ENCODE data around the gene CCDC178. TPM values are rescaled to one million over a fixed set of nuclear protein-coding genes. Genes with fewer than 3 reads are reported as not detected.

The CCDC178 gene
- polyA plus RNA-seq, 6 donors from 2014 or later = not detected

- H3K27me3 Mint-ChIP-seq = peaks cover 4 to 10% (median 7%) of the 10 kb centered on the region in 3 donors
- no peak overlapping the region for H3K27ac Mint-ChIP-seq
- ATAC-seq (ENCODE audit: low read depth in 2 of 2) (no peak), DNase-seq (no peak)
- peaks cover 0 to 3% (median 2%) of the 10 kb centered on the region in 7 donors for H3K9me3 Mint-ChIP-seq
- no peak overlapping the region for H3K4me3 Mint-ChIP-seq
- no peaks in the 10 kb centered on the region for H3K4me1 Mint-ChIP-seq
- H3K36me3 Mint-ChIP-seq = no peaks in the 10 kb centered on the region
These were observed 324.6 kb downstream of the CCDC178 start for GRCh38 chr18:33115917-33116316.

GRCh38 chr18:33115476-33115875 is 325.0 kb downstream of the CCDC178 start:
- Mint-ChIP-seq H3K36me3 (no peaks in the 10 kb centered on the region), H3K27ac (no peak overlapping the region), H3K9me3 (peaks cover 0 to 3% (median 2%) of the 10 kb centered on the region in 7 donors), H3K27me3 (peaks cover 4 to 10% (median 7%) of the 10 kb centered on the region in 3 donors), H3K4me3 (no peak overlapping the region), H3K4me1 (no peaks in the 10 kb centered on the region)
- ATAC-seq (ENCODE audit: low read depth in 2 of 2) (no peak), DNase-seq (no peak)

- Mint-ChIP-seq H3K4me1 (no peaks in the 10 kb centered on the region), H3K36me3 (no peaks in the 10 kb centered on the region), H3K27me3 (peaks cover 4 to 10% (median 7%) of the 10 kb centered on the region in 3 donors), H3K9me3 (peaks cover 0 to 3% (median 2%) of the 10 kb centered on the region in 7 donors), H3K27ac (no peak overlapping the region), H3K4me3 (no peak overlapping the region)
- ATAC-seq (ENCODE audit: low read depth in 2 of 2) (no peak), DNase-seq (no peak)
These were observed 325.8 kb downstream of the CCDC178 start for GRCh38 chr18:33114749-33115148.

DNA sequence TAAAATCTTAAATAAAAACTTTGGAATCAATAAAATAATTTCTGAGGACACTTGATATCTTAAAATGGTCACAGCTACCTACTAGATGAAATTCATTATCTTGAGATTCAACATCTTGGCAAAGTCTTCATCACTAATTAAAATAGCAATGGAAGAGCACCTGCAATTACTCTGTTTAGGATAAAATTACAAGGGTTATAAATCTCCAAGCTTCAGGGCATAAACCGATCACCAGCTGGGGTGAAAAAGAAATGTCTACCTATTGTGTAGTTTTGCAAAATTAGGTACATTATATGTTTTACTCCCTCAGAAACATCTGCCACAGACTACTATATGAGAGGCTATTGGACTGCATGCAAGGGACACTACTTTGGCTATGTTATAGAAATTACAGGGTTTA is 327.1 kb downstream of the CCDC178 start:
- Mint-ChIP-seq H3K9me3 (peaks cover 0 to 3% (median 2%) of the 10 kb centered on the region in 7 donors), H3K27me3 (peaks cover 4 to 18% (median 7%) of the 10 kb centered on the region in 3 donors), H3K36me3 (no peaks in the 10 kb centered on the region), H3K4me3 (no peak overlapping the region), H3K27ac (no peak overlapping the region), H3K4me1 (no peaks in the 10 kb centered on the region)
- no peak for ATAC-seq (ENCODE audit: low read depth in 2 of 2)
- no peak for DNase-seq

- no peak overlapping the region for H3K4me3 Mint-ChIP-seq
These were observed 333.0 kb downstream of the CCDC178 start for GRCh38 chr18:33107511-33107910.

GRCh38 chr18:33101316-33101715 is 339.2 kb downstream of the CCDC178 start:
- no peaks in the 10 kb centered on the region for H3K4me1 Mint-ChIP-seq
- H3K9me3 Mint-ChIP-seq = no peaks in the 10 kb centered on the region
- H3K27ac Mint-ChIP-seq = no peak overlapping the region
- no peaks in the 10 kb centered on the region for H3K36me3 Mint-ChIP-seq
- H3K27me3 Mint-ChIP-seq = peaks cover 0 to 6% (median 2%) of the 10 kb centered on the region in 3 donors
- DNase-seq (no peak), ATAC-seq (ENCODE audit: low read depth in 2 of 2) (no peak)
- H3K4me3 Mint-ChIP-seq = no peak overlapping the region

More at GRCh38 chr18:33107511-33107910, 333.0 kb downstream of the CCDC178 start:
- no peaks in the 10 kb centered on the region for H3K36me3 Mint-ChIP-seq
- H3K9me3 Mint-ChIP-seq = no peaks in the 10 kb centered on the region
- DNase-seq (no peak), ATAC-seq (ENCODE audit: low read depth in 2 of 2) (no peak)
- H3K27me3 Mint-ChIP-seq = peaks cover 0 to 8% (median 6%) of the 10 kb centered on the region in 3 donors
- no peaks in the 10 kb centered on the region for H3K4me1 Mint-ChIP-seq
- no peak overlapping the region for H3K27ac Mint-ChIP-seq

GRCh38 chr18:33099626-33100025 is 340.9 kb downstream of the CCDC178 start:
- Mint-ChIP-seq H3K4me1 (no peaks in the 10 kb centered on the region), H3K9me3 (no peaks in the 10 kb centered on the region), H3K36me3 (no peaks in the 10 kb centered on the region)

DNA sequence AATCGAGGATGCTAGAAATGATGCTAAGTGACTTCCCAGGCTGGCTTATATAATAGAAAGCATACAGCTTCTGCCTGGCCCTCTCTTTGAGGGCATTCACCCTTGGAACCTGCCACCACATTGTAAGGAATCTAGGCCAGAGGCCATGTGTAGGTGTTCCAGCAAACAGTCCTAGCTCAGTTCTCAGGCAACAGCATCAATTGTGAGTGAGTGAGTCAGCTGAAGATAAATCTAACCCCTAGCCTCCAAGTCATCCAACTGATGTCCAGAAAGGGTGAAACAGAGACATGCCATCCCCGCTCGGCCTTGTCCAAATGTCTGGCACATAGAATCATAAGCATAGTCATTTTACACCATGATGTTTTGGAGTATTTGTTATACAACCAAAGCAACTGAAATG is 343.4 kb downstream of the CCDC178 start:
- Mint-ChIP-seq H3K27me3 (peaks cover 0 to 6% (median 0%) of the 10 kb centered on the region in 3 donors), H3K4me1 (no peaks in the 10 kb centered on the region), H3K4me3 (no peak overlapping the region), H3K36me3 (no peaks in the 10 kb centered on the region), H3K27ac (no peak overlapping the region), H3K9me3 (no peaks in the 10 kb centered on the region)
- ATAC-seq (ENCODE audit: low read depth in 2 of 2) (no peak), DNase-seq (no peak)

More at GRCh38 chr18:33099626-33100025, 340.9 kb downstream of the CCDC178 start:
- DNase-seq = no peak
- Mint-ChIP-seq H3K27ac (no peak overlapping the region), H3K4me3 (no peak overlapping the region), H3K27me3 (peaks cover 0 to 6% (median 3%) of the 10 kb centered on the region in 3 donors)
- ATAC-seq (ENCODE audit: low read depth in 2 of 2) = no peak

GRCh38 chr18:33090461-33090860 is 350.1 kb downstream of the CCDC178 start:
- no peak overlapping the region for H3K4me3 Mint-ChIP-seq
- no peak for ATAC-seq (ENCODE audit: low read depth in 2 of 2)

DNA sequence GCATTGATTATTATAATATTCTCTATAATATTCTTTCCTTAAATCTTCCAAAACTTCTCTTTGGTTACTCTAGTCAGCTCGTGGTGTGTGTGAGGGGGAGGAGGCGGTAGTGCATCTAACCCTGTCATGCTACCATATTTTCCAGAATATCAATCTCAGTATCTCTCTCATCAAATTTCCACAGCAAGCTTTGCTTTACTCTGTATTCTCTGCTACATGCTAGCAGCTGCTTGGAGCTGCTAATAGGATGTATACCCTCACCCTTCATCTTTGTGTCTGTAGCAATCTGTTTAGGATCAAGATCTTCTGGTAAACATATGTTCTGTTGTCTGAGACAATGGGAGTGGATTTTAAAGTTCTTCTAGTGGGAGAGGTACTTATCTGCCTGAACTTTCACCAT is 363.9 kb downstream of the CCDC178 start:
- no peaks in the 10 kb centered on the region for H3K4me1 Mint-ChIP-seq
- H3K27me3 Mint-ChIP-seq = peaks cover 0 to 11% (median 3%) of the 10 kb centered on the region in 3 donors
- no peak overlapping the region for H3K27ac Mint-ChIP-seq
- peaks cover 0 to 3% (median 0%) of the 10 kb centered on the region in 7 donors for H3K9me3 Mint-ChIP-seq
- no peak overlapping the region for H3K4me3 Mint-ChIP-seq
- no peaks in the 10 kb centered on the region for H3K36me3 Mint-ChIP-seq
- DNase-seq (no peak), ATAC-seq (ENCODE audit: low read depth in 2 of 2) (no peak)

More at GRCh38 chr18:33090461-33090860, 350.1 kb downstream of the CCDC178 start:
- Mint-ChIP-seq H3K27ac (no peak overlapping the region), H3K27me3 (no peaks in the 10 kb centered on the region), H3K4me1 (no peaks in the 10 kb centered on the region), H3K36me3 (no peaks in the 10 kb centered on the region), H3K9me3 (no peaks in the 10 kb centered on the region)
- no peak for DNase-seq

- no peaks in the 10 kb centered on the region for H3K4me1 Mint-ChIP-seq
- peaks cover 0 to 7% (median 0%) of the 10 kb centered on the region in 7 donors for H3K9me3 Mint-ChIP-seq
- no peaks in the 10 kb centered on the region for H3K36me3 Mint-ChIP-seq
- H3K27ac Mint-ChIP-seq = no peak overlapping the region
- H3K27me3 Mint-ChIP-seq = peaks cover 8 to 11% (median 10%) of the 10 kb centered on the region in 3 donors
- DNase-seq (no peak), ATAC-seq (ENCODE audit: low read depth in 2 of 2) (no peak)
- no peak overlapping the region for H3K4me3 Mint-ChIP-seq
These were observed 366.4 kb downstream of the CCDC178 start for GRCh38 chr18:33074125-33074524.

DNA sequence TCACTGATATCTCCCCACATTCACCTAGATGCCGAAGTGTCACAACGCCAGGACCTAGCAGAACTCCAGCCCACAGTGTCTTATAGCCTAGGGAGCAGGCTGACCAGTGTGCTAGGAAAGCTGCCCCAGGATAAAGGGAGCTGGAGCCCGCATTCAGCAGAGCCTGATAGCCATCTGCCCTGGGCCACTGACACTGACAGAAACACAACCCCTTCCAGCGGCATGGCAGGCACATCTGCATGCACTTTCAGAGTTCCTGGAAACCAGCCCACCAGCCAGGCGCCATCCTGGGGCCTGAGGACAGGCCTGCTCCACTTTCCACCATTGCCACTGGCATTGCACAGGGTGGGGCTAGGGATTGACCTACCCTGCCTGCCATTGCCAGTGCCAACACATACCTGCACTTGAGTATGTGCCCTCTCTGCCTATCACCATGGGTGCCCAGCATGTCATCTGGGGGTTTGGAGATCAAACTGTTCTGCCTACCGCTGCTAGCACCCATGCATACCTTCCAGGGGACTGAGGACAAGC is 377.6 kb downstream of the CCDC178 start:
- Mint-ChIP-seq H3K4me1 (no peaks in the 10 kb centered on the region), H3K4me3 (no peak overlapping the region), H3K27me3 (peaks cover 9 to 33% (median 21%) of the 10 kb centered on the region in 3 donors), H3K9me3 (peaks cover 2 to 19% (median 5%) of the 10 kb centered on the region in 7 donors), H3K27ac (no peak overlapping the region), H3K36me3 (no peaks in the 10 kb centered on the region)
- no peak for DNase-seq
- no peak for ATAC-seq (ENCODE audit: low read depth in 2 of 2)

DNA sequence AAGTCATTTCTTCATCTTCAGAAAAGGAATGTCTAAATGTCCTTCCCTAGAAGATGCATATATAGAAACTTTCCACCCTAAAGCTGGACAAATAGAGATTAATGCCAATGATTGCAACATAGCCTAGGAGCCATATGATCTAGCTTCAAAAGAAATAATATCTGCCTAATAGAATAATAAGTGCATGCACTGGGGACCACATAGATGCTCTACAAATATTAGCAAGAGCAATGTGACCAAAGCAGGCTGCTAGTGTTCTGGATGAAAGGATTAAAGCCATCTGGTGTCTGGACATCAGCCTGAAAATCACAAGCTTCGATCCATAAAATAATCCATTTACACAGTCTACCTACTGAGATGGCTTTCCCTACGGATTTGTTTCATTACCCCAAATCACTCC is 387.6 kb downstream of the CCDC178 start:
- Mint-ChIP-seq H3K36me3 (no peaks in the 10 kb centered on the region), H3K4me3 (no peak overlapping the region), H3K27me3 (peaks cover 4 to 16% (median 7%) of the 10 kb centered on the region in 3 donors), H3K9me3 (peaks cover 0 to 3% (median 0%) of the 10 kb centered on the region in 7 donors), H3K4me1 (no peaks in the 10 kb centered on the region), H3K27ac (no peak overlapping the region)
- DNase-seq = no peak
- no peak for ATAC-seq (ENCODE audit: low read depth in 2 of 2)

DNA sequence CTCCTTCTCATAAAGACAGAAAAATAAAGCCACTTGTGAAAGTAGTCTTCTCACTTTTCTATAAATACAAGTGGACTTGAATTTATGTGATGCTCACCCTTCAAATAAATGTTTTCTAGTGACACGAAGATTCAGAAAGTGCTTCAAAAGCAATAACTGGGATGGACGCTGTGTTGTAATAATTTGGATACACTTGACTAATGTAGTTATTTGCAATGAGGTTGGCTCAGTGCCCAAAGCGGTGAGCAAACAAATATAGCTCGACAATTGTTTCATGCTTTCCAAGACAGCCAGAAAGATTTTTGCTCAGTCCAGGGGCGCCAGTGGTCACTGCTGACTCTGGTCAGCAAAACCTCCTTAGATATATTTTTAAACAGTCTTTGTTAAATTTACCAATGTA is 389.1 kb downstream of the CCDC178 start:
- Mint-ChIP-seq H3K36me3 (no peaks in the 10 kb centered on the region), H3K27ac (no peak overlapping the region), H3K4me1 (no peaks in the 10 kb centered on the region), H3K27me3 (peaks cover 4 to 13% (median 4%) of the 10 kb centered on the region in 3 donors), H3K4me3 (no peak overlapping the region), H3K9me3 (peaks cover 0 to 3% (median 0%) of the 10 kb centered on the region in 7 donors)
- ATAC-seq (ENCODE audit: low read depth in 2 of 2) (no peak), DNase-seq (no peak)
